Fibroblast of lung (primary cell): ENCODE measurements around the gene MAP4K2. TPM values are rescaled to one million over a fixed set of nuclear protein-coding genes. Genes with fewer than 3 reads are reported as not detected.

Experiments used
- DNase-seq, 2 donors: peaks; one replicate each; pipeline versions ENCODE4 v3.0.0 to v3.0.0-alpha.2; 2010; ENCODE audit warnings: low read depth in 2 of 2
- H2AFZ ChIP-seq: 2 replicates; pipeline ENCODE4 v1.5.1; 2012; ENCODE audit warnings: low read length, control low read depth, inconsistent platforms
- H3K27ac ChIP-seq: 2 replicates; pipeline ENCODE4 v1.5.1; 2011; ENCODE audit warnings: low read length, control low read depth; ENCODE audit not compliant: insufficient read depth
- H3K27me3 ChIP-seq: 2 replicates; pipeline ENCODE4 v1.5.1; 2011; ENCODE audit warnings: mild to moderate bottlenecking, low read length; ENCODE audit not compliant: control insufficient read depth, insufficient read depth
- H3K36me3 ChIP-seq: 2 replicates; pipeline ENCODE4 v1.5.1; 2011; ENCODE audit warnings: low read length; ENCODE audit not compliant: control insufficient read depth, insufficient read depth
- H3K4me1 ChIP-seq: 2 replicates; pipeline ENCODE4 v1.5.1; 2011; ENCODE audit warnings: low read length; ENCODE audit not compliant: control insufficient read depth, insufficient read depth; ENCODE audit errors: extremely low read depth
- H3K4me2 ChIP-seq: 2 replicates; pipeline ENCODE4 v1.5.1; 2011; ENCODE audit warnings: low read length, control low read depth; ENCODE audit not compliant: insufficient read depth; ENCODE audit errors: extremely low read depth
- H3K4me3 ChIP-seq, 4 experiments: fragments of 200-600 bp in 1 of 4; sonication (generic) in 1 of 4; replicated peaks in 1 of 4; 2 replicates each; pipeline ENCODE4 v1.5.1; 2011 to 2016; ENCODE audit warnings: low read length in 4 of 4, low read depth in 3 of 4, mild to moderate bottlenecking in 3 of 4, control low read depth in 2 of 4, inconsistent platforms in 1 of 4, mixed read lengths in 1 of 4; ENCODE audit not compliant: insufficient read depth in 1 of 4; ENCODE audit errors: control extremely low read depth in 1 of 4
- H3K79me2 ChIP-seq: 2 replicates; pipeline ENCODE4 v1.5.1; 2012; ENCODE audit warnings: mild to moderate bottlenecking, low read length, inconsistent platforms; ENCODE audit not compliant: control insufficient read depth, insufficient read depth
- H3K9ac ChIP-seq: 2 replicates; pipeline ENCODE4 v1.5.1; 2011; ENCODE audit warnings: mild to moderate bottlenecking, low read length, control low read depth; ENCODE audit not compliant: insufficient read depth
- H3K9me3 ChIP-seq: 2 replicates; pipeline ENCODE4 v1.5.1; 2012; ENCODE audit warnings: low read depth, low read length; ENCODE audit not compliant: control insufficient read depth, insufficient read depth
- H4K20me1 ChIP-seq: 2 replicates; pipeline ENCODE4 v1.5.1; 2011; ENCODE audit warnings: low read length; ENCODE audit not compliant: control insufficient read depth, insufficient read depth; ENCODE audit errors: extremely low read depth
- EZH2 ChIP-seq: IDR thresholded peaks from 2 replicates; pipeline ENCODE4 v1.5.1; 2012; ENCODE audit warnings: low read length, control low read depth, mild to moderate bottlenecking; ENCODE audit errors: missing control alignments
- polyA plus RNA-seq, 2 donors: library from polyadenylated mRNA; depleted of rRNA in 1 of 2; stranded (reverse) in 1 of 2; unstranded in 1 of 2; fragments of >200 nt; gene quantifications; 2 replicates each; pipeline ENCODE4 v1.2.1, GENCODE V29; 2011 to 2012; ENCODE audit warnings: missing spikeins in 1 of 2
- total RNA-seq: library from RNA; depleted of rRNA; stranded (reverse); fragments of >200 nt; gene quantifications from 2 replicates; pipeline ENCODE4 v1.2.1, GENCODE V29; 2014
- TF ChIP-seq, protein P1 (sequence below), 2 donors: IDR thresholded peaks in 1 of 2; conservative IDR thresholded peaks in 1 of 2; 1 replicate in 1 of 2; 2 replicates in 1 of 2; pipeline ENCODE4 v1.5.1; 2011 to 2012; ENCODE audit warnings: low read length in 2 of 2, control low read depth in 1 of 2, inconsistent platforms in 1 of 2, low read depth in 1 of 2, mild to moderate bottlenecking in 1 of 2

Gene MAP4K2
- total and polyA plus RNA-seq, 2 donors (not counting 1 experiment from before 2014, with no cell fraction given): 6.4 to 9.2 TPM

DNA sequence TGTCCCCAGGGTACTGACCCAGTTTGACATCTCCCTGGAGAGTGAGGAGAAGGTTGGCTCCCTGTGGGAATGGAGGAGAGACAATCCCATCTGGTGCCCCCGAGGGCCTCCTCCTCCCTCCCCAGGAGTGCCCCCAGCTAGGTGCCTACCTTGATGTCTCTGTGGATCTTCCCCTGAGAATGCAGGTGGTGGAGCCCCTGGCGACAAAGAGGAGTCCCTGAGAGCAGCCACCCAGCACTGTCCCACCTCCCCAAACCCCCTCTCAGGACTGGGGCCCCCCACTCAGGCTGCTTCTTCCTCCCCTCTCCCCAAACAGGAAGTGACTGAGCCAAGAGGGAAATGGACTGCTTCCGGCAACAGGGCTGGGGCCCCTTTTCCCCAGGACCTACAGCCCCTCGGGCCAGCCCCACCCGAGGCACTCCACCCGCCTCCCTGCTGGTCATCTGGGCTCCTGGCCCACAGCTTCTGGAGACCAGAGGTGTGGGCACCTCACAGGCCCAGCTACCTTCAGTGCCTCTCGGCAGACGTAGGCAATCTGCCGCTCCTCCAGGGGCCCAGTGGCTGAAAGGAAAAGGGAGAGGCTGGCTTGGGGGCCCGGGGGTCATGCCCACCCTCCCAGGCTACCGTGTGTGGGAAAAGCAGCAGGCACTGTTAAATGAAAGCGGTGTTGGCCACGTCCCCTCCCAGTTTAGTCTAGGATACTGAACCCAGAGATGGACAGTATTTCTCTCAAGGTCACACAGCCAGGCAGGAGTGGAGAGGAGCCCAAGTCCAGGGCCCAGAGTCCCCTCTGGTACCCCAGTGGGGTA, 1.2 kb downstream of the MAP4K2 start:
- no peak overlapping the region for H2AFZ ChIP-seq
- peaks cover 6% of the 10 kb centered on the region for H3K4me1 ChIP-seq
- H4K20me1 ChIP-seq: no peaks in the 10 kb centered on the region
- no peaks in the 10 kb centered on the region for H3K79me2 ChIP-seq
- no peak for DNase-seq
- peaks cover 9% of the 10 kb centered on the region for H3K36me3 ChIP-seq
- TF ChIP-seq, protein P1, sequence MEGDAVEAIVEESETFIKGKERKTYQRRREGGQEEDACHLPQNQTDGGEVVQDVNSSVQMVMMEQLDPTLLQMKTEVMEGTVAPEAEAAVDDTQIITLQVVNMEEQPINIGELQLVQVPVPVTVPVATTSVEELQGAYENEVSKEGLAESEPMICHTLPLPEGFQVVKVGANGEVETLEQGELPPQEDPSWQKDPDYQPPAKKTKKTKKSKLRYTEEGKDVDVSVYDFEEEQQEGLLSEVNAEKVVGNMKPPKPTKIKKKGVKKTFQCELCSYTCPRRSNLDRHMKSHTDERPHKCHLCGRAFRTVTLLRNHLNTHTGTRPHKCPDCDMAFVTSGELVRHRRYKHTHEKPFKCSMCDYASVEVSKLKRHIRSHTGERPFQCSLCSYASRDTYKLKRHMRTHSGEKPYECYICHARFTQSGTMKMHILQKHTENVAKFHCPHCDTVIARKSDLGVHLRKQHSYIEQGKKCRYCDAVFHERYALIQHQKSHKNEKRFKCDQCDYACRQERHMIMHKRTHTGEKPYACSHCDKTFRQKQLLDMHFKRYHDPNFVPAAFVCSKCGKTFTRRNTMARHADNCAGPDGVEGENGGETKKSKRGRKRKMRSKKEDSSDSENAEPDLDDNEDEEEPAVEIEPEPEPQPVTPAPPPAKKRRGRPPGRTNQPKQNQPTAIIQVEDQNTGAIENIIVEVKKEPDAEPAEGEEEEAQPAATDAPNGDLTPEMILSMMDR (conservative IDR thresholded peaks at IDR 0.05 in 1 of 2, IDR thresholded peaks at IDR 0.05 in 1 of 2; ENCODE audit: low read depth in 1 of 2, low read length in 2 of 2): no peak
- no peak for TF ChIP-seq EZH2
- H3K27me3 ChIP-seq: no peaks in the 10 kb centered on the region
- H3K9ac ChIP-seq: no peak overlapping the region
- H3K9me3 ChIP-seq: no peaks in the 10 kb centered on the region
- no peak overlapping the region for H3K27ac ChIP-seq
- peak overlapping the region in 1 of 4 experiments; percentile 57 for H3K4me3 ChIP-seq
- no peak overlapping the region for H3K4me2 ChIP-seq

DNA sequence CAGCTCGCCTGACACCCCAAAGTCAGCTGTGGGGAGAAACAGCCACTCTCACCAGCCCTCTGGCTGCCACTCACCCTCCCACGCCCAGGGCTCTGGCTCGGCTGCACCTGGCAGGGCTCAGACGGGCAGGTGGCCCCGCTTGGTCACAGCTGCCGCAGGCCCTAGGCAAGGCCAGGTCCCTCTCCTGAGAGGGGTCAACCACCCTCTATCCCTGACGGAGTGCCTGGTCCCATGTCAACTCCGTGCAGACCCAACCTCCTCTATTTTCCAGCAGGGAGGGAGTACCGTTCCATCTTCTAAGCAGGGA, 1.9 kb downstream of the MAP4K2 start:
- DNase-seq: no peak
- no peak overlapping the region for H3K4me2 ChIP-seq
- H3K36me3 ChIP-seq: peaks cover 9% of the 10 kb centered on the region
- no peak overlapping the region for H3K4me3 ChIP-seq
- no peak overlapping the region for H2AFZ ChIP-seq
- H3K4me1 ChIP-seq: peaks cover 6% of the 10 kb centered on the region
- TF ChIP-seq, protein P1 (conservative IDR thresholded peaks at IDR 0.05 in 1 of 2, IDR thresholded peaks at IDR 0.05 in 1 of 2; ENCODE audit: low read depth in 1 of 2, low read length in 2 of 2): no peak
- no peak for TF ChIP-seq EZH2
- H3K9ac ChIP-seq: no peak overlapping the region
- no peaks in the 10 kb centered on the region for H3K9me3 ChIP-seq
- H3K79me2 ChIP-seq: no peaks in the 10 kb centered on the region
- H3K27me3 ChIP-seq: no peaks in the 10 kb centered on the region
- H4K20me1 ChIP-seq: no peaks in the 10 kb centered on the region
- no peak overlapping the region for H3K27ac ChIP-seq

DNA sequence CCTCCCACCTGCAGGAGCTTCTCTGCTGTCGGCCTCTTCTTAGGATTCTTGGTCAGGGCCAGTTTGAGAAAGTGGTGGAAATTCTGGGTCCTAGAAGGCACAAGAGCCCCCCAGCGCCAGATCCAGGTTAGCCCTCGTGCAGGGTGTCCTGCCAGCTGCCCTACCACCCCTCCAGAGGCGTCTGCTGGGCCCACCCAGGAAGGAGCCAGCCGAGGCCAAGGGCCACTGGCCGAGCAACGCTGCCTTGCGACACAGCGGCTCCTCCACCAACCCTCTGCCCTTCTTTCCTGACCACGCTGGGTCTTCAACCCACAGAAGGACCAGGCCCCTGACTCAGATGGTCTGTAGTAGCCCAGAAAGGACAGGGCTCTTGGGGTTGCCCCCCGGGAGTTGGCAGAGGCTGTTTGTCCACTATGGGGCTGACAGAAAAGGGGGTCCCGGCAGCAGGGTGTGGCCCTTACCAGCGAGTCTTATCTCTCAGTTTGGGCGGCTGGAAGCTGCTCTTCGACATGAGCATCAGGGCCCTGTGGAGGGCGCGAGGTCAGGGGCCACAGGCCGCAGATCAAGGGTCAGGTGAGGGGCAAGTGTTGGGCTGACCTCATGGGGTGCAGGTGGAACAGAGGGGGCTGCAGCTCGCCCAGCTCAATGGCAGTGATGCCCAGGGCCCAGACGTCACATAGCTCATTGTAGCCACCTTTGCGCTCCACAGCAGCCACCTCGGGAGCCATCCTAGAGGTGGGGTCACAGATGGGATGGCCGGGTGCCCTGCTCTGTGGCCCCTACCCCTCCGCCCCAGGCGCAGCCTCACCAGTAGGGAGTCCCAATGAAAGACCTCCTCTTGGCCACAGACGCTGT, 2.5 kb downstream of the MAP4K2 start:
- no peak overlapping the region for H3K9ac ChIP-seq
- no peaks in the 10 kb centered on the region for H3K9me3 ChIP-seq
- H3K4me2 ChIP-seq: no peak overlapping the region
- peaks cover 6% of the 10 kb centered on the region for H3K4me1 ChIP-seq
- H3K36me3 ChIP-seq: peaks cover 6% of the 10 kb centered on the region
- no peaks in the 10 kb centered on the region for H3K79me2 ChIP-seq
- H3K4me3 ChIP-seq: no peak overlapping the region
- no peak overlapping the region for H3K27ac ChIP-seq
- H3K27me3 ChIP-seq: no peaks in the 10 kb centered on the region
- no peak for TF ChIP-seq EZH2
- TF ChIP-seq, protein P1 (conservative IDR thresholded peaks at IDR 0.05 in 1 of 2, IDR thresholded peaks at IDR 0.05 in 1 of 2; ENCODE audit: low read depth in 1 of 2, low read length in 2 of 2): no peak
- DNase-seq: no peak
- no peaks in the 10 kb centered on the region for H4K20me1 ChIP-seq
- no peak overlapping the region for H2AFZ ChIP-seq
